HL-60 (cell line): Measurements from ENCODE around the gene FCGBP.

Source experiments
- CTCF ChIP-seq: IDR thresholded peaks from one replicate; pipeline ENCODE4 v1.5.1; 2011; ENCODE audit warnings: low read length, control low read depth, inconsistent platforms; ENCODE audit not compliant: insufficient read depth
- POLR2AphosphoS5 ChIP-seq: IDR thresholded peaks from 2 replicates; pipeline ENCODE4 v1.6.1; 2012; ENCODE audit warnings: low read depth

- TF ChIP-seq CTCF (no peak), POLR2AphosphoS5 (no peak)
These were observed 33.1 kb upstream of the FCGBP start for GRCh38 chr19:39967561-39967960.
